ENCODE data around the gene NDUFB11.

GRCh38 chrX:47182106-47182700 is 37.7 kb upstream of the NDUFB11 start:
- no peak for TF ChIP-seq POLR2A (IDR thresholded peaks at IDR 0.05)
- TF ChIP-seq, protein P1, sequence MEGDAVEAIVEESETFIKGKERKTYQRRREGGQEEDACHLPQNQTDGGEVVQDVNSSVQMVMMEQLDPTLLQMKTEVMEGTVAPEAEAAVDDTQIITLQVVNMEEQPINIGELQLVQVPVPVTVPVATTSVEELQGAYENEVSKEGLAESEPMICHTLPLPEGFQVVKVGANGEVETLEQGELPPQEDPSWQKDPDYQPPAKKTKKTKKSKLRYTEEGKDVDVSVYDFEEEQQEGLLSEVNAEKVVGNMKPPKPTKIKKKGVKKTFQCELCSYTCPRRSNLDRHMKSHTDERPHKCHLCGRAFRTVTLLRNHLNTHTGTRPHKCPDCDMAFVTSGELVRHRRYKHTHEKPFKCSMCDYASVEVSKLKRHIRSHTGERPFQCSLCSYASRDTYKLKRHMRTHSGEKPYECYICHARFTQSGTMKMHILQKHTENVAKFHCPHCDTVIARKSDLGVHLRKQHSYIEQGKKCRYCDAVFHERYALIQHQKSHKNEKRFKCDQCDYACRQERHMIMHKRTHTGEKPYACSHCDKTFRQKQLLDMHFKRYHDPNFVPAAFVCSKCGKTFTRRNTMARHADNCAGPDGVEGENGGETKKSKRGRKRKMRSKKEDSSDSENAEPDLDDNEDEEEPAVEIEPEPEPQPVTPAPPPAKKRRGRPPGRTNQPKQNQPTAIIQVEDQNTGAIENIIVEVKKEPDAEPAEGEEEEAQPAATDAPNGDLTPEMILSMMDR (IDR thresholded peaks at IDR 0.05 in 4 of 5, conservative IDR thresholded peaks at IDR 0.05 in 1 of 5), result no peak
